Measurements from ENCODE around the gene CAMK4.

- TF ChIP-seq, protein P1, sequence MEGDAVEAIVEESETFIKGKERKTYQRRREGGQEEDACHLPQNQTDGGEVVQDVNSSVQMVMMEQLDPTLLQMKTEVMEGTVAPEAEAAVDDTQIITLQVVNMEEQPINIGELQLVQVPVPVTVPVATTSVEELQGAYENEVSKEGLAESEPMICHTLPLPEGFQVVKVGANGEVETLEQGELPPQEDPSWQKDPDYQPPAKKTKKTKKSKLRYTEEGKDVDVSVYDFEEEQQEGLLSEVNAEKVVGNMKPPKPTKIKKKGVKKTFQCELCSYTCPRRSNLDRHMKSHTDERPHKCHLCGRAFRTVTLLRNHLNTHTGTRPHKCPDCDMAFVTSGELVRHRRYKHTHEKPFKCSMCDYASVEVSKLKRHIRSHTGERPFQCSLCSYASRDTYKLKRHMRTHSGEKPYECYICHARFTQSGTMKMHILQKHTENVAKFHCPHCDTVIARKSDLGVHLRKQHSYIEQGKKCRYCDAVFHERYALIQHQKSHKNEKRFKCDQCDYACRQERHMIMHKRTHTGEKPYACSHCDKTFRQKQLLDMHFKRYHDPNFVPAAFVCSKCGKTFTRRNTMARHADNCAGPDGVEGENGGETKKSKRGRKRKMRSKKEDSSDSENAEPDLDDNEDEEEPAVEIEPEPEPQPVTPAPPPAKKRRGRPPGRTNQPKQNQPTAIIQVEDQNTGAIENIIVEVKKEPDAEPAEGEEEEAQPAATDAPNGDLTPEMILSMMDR (IDR thresholded peaks at IDR 0.05), result no peak
- TF ChIP-seq POLR2A (IDR thresholded peaks at IDR 0.05), result no peak
These were observed 11.5 kb downstream of the CAMK4 start for GRCh38 chr5:111235635-111236034.
